NCI-H460 (cell line): ENCODE data around the gene ATP1B3. TPM values are rescaled to one million over a fixed set of nuclear protein-coding genes. Genes with fewer than 3 reads are reported as not detected.
"Not testable (repeated sequence)": the region's sequence is repeated elsewhere in the genome, so short reads cannot be mapped to it uniquely, and the experiment has no call there.

ENCODE experiments used
- DNase-seq: peaks from one replicate; pipeline ENCODE4 v3.0.0-alpha.2; 2016; ENCODE audit warnings: low read depth; ENCODE audit errors: extremely low read depth
- total RNA-seq: library from RNA; depleted of rRNA; stranded (reverse); fragments of >200 nt; shearing (Covaris generic); gene quantifications from 2 replicates; pipeline ENCODE4 v1.2.3, GENCODE V29; 2014

Gene ATP1B3
- total RNA-seq, 1 experiment from 2014 or later, result 269 TPM

DNA sequence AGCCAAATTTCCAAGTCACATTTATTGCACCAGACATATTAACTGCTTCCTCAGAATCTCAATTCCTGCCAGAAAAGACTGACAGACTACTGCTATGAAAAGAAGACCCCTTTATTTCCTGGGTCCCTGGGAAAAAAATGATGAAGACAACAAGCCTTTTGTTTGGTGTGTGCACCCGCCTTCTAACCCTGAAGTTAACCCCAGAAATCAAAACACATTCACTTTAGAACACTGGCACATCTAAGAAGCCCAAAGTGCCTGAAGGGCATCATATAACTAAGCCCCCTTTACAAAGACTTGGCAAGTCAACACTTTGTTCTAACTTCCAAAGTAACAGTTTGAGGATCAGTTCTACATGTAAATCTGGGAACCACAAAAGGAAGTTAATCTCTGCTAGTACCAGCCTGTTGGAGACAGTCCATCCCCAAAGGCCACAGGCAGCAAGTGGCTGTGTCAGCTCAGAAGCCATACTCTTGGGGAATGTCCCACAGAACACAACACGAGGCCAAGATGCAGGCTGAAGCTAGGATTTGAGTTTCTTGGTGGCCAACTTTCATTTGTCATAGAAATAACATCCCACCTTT, 16.3 kb upstream of the ATP1B3 start:
- no peak for DNase-seq

DNA sequence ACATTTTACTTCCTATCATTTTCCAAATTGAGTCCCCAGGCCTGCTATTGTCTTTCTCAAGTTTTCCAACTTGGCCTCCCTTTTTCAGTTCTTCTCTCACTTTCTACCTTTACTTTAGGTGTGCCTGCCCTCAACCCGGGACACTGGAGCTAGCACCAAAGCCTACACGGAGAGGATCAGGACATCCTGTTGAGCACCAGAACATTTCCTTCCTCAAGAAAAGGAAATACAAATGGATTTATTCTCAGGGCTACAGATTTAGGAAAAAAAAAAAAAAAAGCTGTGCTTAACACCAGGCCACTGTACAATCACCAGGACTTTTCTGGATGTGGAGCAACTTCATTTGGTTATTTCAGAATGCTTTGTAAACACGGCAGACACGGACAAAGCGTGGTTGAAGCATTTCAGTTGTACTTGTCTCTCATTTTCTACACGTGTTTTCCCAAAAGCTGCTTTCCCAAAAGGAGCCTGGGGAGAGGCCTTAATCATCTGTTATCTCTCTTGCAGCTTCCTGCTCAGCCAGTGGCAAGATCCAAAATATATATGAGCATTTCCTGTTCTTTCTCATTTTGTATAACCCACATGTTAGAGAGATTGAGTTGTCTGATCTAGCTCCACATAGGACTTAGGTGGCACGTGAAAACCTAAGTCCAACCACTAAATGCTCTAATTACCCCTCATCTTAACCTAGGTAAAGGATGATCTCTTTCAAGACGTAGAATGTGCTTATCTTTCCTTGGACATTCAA, 15.5 kb upstream of the ATP1B3 start:
- DNase-seq, result no peak

DNA sequence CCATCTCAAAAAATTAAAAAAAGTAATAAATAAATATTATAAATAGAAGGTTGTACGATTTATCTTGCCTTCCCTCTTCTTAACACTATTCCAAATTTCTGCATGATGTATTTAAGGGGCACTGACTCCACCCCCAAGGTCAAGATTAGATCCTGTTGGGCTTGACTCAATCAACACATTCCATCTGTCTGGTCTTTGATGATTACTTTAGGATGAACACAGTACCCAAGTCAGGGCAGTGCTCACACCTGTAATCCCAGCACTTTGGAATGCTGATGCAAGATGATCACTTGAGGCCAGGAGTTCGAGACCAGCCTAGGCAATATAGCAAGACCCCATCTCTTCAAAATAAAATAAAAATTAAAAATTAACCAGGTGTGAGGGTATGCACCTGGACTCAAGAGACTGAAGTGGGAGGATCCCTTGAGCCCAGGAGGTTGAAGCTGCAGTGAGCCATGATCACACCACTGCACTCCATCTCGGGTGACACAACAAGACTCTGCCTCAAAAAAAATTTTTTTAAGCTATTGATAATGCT, 14.1 kb upstream of the ATP1B3 start:
- no peak for DNase-seq

DNA sequence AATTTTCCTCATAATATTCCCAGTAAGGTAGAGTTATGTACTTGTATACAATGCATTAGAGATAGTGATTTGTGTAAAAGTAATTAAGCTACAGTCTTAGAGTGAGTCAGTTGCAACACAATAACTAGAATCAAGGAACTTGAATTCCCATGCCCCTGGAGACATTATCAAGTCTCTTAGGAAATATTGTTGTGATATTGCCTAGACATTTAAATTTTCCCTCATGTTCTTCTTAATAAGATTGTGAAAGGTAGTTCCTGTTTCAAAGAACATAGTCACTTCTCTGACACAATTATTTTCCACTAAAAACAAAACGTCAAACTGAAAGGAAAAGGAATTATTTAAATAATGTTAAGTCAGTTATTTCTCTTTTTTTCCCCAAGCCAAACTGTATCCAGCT, 13.0 kb upstream of the ATP1B3 start:
- no peak for DNase-seq

DNA sequence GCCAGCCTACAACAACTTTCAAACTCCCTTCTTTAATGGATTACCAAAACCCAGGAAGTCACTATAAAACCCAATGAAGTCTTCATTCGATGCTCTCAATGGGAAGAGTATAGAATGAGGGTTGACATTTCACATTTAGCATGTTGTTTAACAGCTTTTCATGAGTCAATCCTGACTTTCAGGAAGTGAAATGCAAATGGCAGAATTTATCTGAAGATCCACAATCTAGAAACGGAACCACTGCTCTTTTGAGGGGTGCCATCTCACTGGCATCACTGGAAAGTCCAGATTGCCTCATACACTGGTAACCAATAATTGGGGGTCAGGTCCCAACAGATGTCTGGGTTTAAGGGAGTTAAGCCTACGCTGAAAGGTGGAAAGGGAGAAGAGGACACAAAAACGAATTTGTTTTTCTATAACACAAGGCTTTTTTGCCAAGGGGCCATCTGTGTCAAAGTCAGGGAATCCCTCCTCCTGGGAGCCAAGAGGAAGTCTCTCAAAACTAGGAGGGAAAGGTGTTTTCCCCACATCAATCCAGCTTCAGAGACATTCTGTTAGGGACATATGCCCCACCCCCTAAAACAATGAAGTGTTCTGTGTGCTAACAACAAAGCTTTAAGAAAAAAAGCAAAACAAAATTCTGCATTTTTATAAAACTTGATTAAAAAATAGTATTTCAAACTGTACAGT, 12.0 kb upstream of the ATP1B3 start:
- no peak for DNase-seq

DNA sequence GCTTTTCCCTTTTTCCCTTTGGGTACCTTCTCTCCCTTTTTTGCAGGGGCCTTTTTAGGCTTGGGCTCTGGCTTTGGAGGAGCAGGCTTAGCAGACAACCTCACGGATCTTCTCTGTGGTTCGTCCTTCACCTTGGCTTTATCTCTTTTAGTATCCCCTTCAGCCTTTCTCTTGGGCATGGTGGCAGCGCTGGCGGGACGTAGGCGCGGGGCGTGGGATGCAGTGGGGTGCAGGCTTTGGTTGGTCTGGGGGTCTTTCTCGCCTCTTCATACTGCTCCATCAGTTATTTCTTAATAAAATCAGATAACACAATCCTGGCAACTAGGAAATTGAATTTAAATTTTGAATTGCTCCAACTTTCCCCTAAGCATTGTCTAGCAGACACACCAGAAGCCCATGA, 11.3 kb upstream of the ATP1B3 start:
- DNase-seq, result no peak

DNA sequence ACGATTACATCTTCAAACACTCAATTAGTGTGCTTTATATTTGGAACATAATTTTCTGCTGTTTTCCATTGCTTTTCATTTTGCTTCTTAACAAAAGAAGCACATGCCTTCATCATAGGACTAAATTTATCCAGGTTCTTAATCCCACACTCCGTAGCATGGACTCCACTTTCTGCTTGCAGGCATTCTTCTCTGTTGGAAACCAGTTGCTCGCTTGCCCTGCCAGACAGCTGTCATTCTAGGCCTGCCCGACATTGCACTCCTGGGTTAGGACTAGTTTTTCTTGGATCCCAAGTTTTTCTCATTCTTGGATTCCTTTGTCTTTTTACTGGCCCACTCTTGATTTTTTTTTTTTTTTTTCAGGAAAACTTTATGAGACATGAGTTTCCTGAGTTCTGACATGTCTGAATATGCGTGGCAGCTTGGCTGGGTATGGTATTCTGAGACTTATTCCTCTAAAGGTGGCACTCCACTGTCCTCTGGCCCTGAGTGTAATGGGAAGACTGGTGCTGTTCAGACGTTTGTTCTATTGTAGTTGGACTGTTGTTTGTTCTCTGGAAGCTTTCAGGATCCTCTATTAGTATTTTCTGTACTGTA, 6.3 kb upstream of the ATP1B3 start:
- DNase-seq, result no peak

DNA sequence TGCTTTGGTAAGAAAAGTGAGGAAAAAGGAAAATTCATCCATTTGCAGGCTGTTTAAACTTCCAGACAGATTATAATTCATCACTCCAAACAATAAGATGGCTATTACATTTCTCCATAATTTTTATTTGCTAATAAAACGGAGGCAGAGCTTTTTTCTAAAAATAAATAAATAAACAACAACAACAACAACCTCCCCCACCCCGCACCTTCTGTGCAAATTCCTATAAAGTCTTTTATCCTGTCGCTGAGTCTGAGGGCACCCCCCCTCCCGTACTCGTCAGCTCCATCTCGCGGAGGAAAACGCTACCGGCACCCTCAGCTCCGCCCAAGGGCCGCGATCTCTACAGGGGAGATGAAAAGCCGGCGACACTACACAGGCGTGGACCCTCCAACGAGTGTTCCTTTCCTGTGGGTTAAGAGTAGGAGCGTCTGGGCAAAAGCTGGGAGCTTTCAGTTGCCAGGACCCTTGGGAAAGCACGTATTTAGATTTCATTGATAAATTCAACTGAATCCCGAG, 1.0 kb upstream of the ATP1B3 start:
- peak; percentile 83 for DNase-seq

DNA sequence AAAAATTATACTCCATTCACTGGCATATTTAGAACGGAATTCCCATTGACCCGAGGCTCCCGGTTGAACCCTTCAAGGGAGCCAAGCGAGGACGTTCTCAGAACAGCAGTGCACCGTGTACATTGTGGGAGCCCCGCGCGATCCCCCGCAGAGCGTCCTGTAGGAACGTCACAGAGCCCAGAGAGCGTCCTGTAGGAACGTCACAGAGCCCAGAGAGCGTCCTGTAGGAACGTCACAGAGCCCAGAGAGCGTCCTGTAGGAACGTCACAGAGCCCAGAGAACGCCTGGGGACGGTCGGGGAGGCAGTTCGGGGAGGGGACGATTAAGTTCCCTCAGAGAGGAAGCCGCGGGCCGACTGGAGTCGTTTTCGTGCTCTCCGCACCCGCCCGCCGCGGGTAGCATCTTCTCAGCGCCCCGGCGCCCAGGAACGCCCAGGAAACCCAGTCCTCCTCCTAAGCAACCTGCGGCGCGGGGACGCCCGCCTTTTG, 506 bp upstream of the ATP1B3 start:
- DNase-seq, result peak; percentile 74

DNA sequence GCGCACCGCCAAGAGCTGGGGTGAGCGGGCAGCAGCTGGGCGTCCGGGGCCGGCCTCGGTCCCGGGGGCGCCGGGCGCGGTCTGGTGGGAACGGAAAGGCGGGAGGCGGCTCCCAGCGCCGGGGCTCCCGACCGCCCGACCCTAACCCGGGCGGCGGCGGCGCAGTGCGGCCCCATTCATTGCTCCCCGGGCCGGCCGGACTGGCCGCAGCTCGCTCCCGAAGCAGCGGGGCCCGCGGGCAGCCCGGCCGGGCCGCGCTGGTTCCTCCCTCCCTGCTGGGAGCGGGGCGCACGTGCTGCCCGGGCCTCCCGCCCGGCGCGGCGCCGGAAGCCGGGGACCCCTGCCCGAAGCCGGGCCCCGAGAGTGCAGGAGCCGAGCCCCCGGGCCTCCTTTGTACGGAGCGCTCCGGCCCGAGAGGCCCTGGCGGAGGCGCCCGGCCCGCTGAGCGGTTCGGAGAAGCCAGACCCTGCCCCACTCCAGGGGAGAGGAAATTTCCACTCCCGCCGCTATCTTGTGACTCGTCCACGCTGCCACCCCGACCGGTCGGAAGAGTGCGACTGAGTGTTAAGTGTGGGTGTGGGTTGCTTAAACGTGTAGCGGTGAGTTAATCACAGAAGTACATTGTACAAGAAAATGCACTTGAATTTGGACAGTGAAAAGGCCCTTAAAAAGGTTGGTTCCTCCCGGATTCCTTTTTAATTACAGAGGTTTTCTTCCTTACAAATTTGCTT, 613 bp downstream of the ATP1B3 start:
- DNase-seq, result no peak

DNA sequence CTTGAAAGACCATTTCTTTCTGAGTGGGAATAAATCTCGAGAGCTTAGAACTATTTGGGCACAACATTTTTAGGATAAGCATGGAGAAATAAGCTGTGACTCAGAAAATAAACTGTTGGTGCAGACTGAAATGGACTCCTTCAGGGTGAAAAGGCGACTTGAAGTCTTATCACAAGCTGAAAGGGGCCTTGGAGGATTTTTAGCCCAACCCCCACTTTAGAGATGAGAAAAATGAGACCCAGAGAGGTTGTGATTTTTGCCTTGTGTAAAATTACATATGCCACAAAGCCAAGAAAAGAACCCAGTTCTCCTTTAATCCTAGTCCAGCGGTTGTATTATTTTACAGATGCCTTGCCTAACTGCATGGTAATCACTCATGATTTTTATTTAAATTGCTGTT, 1.5 kb downstream of the ATP1B3 start:
- no peak for DNase-seq

DNA sequence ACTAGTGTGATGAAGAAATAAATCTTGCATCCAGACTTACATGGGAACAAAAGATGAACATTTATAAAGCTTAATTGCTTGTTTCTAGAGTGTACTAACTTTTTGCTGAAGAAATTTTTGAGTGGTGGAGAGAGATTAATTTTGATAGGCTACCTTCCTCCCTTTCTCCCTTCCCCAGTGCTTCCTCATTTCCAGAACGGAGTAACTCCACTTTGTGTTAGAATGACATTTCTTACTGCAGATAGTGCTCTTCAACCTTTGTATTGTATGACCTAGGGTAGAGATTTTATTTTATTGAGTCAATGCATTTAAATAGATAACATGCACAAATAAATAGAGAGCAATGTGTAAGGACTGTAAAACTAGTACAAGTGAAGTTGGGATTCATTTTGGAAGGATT, 1.9 kb downstream of the ATP1B3 start:
- DNase-seq, result no peak

DNA sequence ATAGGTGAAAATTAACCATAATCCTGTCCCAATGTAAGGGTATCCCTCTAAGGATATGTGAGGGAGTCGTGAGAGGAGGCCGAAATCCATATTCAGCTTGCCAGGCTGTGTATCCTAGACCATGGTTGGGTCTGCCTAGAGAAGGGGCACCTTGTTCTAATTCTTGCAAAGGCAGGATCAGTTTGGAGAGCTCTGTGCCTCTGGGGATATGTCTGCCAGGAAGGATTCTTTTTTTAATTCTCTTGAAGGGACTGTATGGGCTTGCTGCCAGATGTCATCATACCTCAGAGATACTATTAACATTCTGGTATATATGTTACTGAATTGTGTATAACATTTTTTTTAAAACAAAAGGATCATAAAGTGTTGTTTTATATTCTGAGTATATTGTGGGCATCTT, 2.4 kb downstream of the ATP1B3 start:
- DNase-seq, result no peak

DNA sequence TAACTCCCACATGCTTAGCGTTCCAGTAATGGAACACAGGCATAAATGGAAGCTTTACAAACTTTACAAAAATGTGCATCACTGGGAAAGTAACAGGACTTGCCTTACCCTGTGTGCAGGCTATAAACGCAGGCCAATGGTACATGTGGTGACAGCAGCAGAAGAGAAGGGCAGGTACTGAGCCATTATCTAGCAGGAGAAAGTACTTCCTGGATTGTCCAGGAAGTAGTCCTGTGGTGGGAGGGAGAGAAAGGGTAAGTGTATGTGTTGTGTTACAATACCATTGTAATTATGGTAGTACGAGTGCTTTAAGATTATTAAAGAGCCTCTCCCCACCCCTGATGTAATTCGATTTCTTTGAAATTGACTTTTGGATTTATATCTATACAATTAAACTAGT, 5.3 kb downstream of the ATP1B3 start:
- no peak for DNase-seq

DNA sequence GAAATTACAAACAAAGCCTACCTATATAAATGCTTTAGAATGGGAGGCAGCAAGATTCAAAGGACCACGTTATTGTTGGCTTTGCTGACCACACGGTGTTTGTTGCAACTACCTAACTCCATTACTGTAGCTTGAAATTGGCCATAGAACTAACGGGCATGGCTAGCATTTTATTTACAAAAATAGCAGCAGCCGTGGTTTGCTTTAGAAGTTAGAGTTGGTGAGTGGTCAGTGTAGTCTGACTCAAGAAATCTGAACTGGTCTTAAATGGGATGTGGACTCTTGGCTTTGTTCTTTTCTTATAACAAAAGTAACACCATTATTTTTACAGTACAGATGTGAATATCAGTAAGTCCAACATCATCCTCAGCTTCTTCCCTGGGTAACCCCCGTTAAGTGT, 10.6 kb downstream of the ATP1B3 start:
- DNase-seq, result no peak

DNA sequence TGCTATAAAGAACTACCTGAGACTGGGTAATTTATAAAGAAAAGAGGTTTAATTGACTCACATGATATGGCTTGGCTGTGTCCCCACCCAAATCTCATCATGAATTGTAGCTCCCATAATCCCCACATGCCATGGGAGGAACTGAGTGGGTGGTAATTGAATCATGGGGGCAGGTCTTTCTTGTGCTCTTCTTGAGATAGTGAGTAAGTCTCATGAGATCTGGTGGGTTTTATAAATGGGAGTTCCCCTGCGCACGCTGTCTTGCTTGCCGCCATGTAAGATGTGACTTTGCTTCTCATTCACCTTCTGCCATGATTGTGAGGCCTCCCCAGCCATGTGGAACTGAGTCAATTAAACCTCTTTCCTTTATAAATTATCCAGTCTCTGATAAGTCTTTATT, 12.1 kb downstream of the ATP1B3 start:
- not testable (repeated sequence) for DNase-seq

DNA sequence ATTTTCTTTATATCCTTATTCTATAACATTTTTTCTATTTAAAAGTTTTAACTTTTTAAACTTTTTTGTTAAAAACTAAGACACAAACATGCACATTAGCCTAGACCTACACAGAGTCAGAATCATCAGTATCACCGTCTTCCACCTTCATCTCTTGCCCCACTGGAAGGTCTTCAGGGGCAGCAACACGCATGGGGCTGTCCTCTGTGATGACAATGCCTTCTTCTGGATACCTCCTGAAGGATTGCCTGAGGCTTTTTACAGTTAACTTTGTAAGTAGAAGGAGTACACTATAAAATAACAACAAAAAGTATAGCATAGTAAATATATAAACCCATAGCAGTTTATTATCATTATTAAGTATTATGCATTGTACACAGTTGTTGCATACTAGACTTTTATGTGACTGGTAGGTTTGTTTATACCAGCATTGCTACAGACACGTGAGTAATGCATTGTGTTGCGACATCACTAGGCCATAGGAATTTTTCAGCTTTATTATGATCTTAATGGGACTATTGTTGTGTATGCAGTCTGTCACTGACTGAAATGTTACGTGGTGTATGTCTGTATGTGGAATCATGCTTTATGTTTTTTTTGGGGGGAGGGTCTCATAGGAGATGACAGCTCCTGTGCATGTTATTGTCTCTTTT, 18.2 kb downstream of the ATP1B3 start:
- DNase-seq, result peak; percentile 28

DNA sequence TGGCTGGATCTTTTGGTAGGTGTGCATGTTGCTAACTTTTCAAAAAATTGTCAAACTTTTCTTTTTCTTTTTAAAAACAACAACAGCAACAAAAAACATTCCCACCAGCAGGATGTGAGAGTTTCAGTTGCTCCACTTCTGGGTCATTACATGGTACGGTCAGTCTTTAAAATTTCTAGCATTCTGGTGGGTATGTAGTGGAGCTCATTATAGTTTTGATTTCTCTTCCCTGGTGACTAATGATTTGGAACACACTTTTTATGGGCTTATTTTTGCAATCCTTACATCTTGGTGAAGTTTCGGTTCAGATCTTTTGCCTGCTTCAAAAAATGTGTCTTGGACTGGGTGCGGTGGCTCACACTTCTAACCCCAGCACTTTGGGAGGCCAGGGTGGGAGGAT, 19.3 kb downstream of the ATP1B3 start:
- DNase-seq, result no peak

DNA sequence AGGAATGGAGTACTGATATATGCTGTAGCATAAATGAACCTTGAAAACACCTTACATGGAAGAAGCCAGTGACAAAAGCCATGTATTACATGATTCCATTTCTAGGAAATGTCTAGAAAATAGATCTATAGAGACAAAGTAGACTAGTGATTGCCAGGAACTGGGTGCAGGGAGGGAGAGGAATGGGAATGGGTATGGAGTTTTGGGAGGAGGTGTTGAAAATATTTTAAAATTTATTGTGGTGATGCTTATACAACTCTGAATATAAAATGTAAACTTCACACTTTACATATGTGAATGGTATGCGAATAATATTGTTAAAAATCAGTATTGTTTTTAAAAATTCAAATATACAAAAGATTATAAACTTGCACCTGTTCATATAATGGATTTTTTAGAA, 22.5 kb downstream of the ATP1B3 start:
- DNase-seq, result no peak

DNA sequence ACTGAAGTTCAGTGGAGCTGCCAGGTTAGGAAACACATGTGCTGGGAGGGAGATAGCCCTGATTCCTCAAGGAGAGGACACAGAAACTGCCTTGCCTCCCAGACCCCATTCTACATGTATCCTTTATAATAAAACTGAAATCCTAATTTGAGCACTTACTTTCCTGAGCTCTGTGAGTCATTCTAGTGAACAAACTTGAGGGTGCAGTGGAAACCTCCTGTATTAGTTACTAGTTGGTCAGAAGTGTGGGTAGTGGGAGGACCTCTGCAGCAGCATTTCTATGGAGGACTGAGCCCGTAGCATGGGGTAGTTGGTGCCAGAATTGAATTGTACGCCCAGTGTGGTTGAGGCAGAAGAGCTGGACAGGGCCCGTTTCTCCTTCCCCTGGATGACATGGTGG, 23.9 kb downstream of the ATP1B3 start:
- no peak for DNase-seq
